HG03175 (cell line): ENCODE results near the gene HLCS.
"Not testable (repeated sequence)": the region's sequence is repeated elsewhere in the genome, so short reads cannot be mapped to it uniquely, and the experiment has no call there.

Experiments
- ATAC-seq: cut with Tn5 transposase; IDR thresholded peaks from one replicate; pipeline ENCODE4 v1.9.1; 2021; ENCODE audit warnings: mild to moderate bottlenecking, moderate library complexity; ENCODE audit not compliant: unreplicated experiment

HLCS gene

GRCh38 chr21:36816026-36816425, 150.4 kb downstream of the HLCS start:
- not testable (repeated sequence) for ATAC-seq

DNA sequence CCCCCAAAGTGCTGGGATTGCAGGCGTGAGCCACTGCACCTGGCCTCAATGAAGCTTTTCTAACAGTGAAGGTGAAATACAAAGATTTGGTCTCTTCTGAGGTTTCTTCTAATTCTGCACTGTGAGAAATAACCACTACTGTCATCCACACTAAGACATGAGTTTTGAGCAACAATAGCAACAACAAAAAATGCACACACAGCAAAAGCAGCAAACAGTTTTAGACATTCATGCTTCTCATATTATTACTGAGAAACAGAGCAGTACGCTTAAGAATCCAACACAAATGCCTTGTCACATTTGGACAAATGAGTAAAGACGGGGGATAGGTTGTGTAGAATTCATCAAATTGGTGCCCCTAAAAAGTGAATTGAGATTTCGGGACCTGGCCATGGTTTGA, 151.2 kb downstream of the HLCS start:
- ATAC-seq = no peak

- ATAC-seq = no peak
These were observed 153.4 kb downstream of the HLCS start for GRCh38 chr21:36813052-36813451.

- no peak for ATAC-seq
These were observed 154.7 kb downstream of the HLCS start for GRCh38 chr21:36811762-36812161.

DNA sequence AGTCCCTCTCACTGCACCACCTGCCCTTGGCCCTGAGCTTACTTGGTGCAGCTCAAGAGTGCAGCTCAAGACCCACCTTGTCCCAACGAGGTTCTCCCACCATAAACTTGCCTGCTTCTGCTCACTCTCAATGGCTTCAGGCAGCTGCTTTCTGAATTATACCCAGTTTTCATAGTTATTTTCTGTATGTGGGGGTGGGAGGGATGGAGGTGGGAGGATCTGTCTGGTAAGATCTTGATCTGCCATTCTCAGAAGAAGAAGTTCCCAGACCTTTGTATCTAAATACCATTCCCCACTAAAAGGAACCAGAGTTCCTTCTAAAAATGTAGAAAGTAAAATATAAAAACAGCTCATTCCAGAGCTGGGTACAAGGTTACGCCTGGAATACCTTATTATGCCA, 156.0 kb downstream of the HLCS start:
- ATAC-seq = no peak

DNA sequence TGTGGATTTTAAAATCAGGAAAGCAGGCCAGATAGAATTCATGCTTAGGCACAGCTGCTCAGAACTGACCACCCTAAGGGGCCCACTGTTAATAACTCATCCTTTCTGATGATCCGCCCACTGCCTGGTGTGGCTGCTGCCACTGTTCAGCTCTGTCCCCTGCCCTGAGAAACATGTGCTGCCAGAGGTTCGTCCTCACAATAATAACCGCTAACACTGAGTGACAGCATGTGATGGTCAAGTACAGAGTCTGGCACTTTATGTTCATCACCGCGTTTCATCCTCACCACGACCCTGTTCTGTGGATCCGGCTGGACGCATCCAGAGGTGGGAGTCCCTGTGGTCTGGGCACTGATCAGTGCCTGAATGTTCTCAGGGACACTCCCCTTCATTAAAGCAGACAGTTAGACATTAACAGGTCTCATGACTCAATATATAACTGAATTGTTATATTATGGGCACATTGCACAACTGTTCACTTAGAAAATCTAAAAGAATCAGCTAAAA, 159.0 kb downstream of the HLCS start:
- ATAC-seq = no peak

- no peak for ATAC-seq
These were observed 160.4 kb downstream of the HLCS start for GRCh38 chr21:36806103-36806502.

GRCh38 chr21:36804874-36805611, 161.4 kb downstream of the HLCS start:
- no peak for ATAC-seq

DNA sequence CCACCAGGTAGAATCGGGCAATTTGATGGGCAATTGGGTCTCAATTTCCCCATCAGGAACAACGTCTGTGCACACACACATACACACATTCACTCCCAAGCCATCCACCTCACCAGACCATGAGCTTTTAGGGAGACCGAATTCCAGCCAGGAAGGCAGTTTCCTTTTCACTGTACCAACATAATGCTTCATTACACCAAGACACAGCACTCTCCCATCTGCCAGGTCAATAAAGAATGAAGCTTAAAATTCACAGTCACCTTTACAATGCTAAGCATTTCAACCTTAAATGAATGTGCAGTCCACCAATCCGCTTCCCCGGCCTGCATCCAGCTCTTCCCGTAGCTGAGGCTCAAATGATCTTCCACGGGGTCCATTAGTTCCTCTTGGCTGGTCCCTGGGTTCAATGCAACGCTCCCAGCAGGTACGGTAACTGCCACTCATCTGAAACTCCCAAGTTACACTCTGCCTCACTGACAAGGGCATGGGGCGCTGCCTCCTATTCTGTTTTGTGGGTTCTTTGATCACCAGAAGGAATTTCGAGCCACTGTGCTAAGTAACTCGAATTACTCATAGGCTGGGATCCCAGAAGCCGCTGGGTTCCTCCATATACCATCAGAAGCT, 162.5 kb downstream of the HLCS start:
- no peak for ATAC-seq

GRCh38 chr21:36803051-36803645, 163.3 kb downstream of the HLCS start:
- no peak for ATAC-seq

DNA sequence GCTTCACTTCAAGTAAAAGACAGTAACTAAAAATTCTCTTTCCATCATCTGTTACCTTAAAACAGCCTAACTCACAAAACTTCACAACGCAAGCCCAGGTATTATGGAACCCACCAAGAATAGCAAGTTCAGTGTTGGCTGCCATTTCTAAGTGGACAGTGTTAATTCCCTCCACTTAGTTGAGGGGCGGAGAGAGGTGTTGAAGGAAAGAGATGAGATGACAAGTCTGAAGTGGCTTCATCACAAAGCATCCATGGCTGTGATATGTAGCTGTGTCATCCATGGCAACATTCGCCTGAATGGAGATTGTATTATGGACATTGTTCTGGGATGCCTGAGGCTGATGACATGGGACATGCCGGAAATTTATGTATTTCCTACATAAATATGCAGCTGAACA, 165.7 kb downstream of the HLCS start:
- no peak for ATAC-seq

GRCh38 chr21:36799869-36800268, 166.6 kb downstream of the HLCS start:
- no peak for ATAC-seq

DNA sequence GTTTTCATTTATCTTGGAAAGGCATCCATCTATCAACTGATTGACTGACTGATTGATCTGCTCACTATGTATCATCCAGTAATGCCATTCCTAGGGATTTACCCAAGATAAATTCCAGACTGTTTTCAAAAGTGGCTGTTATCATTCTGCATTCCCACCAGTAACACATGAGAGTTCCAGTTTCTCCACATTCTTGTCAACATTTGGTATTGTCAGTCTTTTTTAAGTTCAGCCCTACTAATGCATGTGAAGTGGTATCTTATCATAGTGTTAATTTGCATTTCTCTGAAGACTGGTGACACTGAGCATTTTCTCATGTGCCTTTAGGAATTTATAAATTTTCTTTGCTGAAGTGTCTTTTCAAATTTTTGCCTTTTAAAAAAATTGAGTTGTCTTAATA, 168.0 kb downstream of the HLCS start:
- ATAC-seq = no peak

DNA sequence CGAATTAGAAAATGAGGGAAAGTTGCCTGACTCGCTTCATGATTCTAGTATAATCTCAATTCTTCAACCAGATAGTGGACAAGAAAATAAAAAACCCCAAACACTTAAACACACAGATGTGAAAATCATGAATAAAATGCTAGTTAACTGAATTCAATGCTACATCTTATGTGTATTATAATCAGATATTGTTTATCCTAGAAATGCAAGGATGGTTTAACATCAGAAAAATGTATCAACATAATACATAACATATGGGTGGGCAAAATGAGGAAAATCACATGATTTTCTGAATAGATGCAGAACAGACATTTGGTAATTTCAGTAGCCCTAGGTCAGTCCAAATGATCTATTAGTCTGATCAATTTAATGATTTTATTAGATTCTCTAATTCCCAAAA, 170.4 kb downstream of the HLCS start:
- ATAC-seq = no peak

GRCh38 chr21:36792505-36792967, 173.9 kb downstream of the HLCS start:
- ATAC-seq = no peak

DNA sequence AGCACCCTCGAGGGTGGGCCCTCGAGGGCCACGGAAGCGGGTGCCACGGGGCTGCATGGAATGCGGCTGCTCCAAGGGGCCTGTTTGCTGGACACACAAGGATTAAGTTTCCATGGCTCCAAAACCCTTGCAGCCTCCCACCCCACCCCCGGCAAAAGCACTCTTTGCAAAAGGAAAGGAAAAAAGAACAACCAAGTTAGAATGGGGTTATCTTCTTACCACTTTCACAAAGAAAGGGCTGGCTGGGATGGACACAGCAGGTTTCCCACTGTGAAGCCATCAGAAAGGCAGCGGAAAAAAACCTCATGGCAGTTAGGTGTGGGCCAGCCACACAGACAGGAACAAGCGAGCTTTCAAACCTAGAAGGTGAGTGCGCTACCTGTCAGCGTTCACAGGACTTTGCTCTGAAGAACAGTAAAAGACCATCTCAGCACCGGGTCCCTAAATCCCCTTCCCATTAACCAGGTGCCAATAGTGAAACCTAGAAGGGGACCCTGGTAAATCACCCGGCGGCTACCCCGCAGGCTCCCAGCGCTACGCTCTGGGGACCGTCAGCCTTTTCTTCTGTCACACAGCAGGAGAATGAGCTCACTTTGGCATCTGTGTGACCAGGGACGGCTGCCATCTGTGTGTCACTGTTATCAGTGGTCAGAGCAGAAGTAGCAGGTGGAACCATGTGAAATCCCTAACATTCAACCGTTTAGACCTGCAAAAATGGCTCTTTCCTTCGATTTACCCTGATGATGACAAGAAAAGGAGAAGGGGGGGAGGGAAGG, 174.6 kb downstream of the HLCS start:
- ATAC-seq = no peak

DNA sequence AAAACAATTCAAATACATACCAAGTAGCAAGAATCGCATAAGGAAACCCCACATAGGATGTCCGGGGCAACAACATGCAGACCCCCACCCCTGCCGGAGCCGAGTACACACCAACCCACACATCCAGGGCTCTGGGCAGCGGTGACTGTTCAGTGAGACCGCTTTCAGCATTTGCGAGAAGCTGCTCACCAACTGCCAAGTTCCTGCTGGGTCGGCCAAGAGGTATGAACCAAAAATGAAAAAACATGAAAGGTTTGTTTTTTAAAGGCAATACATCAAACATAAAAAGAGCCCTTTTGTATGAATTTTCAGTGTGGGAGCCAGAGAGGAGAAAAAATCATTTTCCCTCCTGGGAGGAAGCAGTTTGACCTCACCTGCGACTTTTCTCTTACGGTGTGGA, 175.3 kb downstream of the HLCS start:
- ATAC-seq = no peak

- ATAC-seq = no peak
These were observed 175.9 kb downstream of the HLCS start for GRCh38 chr21:36790616-36791015.

DNA sequence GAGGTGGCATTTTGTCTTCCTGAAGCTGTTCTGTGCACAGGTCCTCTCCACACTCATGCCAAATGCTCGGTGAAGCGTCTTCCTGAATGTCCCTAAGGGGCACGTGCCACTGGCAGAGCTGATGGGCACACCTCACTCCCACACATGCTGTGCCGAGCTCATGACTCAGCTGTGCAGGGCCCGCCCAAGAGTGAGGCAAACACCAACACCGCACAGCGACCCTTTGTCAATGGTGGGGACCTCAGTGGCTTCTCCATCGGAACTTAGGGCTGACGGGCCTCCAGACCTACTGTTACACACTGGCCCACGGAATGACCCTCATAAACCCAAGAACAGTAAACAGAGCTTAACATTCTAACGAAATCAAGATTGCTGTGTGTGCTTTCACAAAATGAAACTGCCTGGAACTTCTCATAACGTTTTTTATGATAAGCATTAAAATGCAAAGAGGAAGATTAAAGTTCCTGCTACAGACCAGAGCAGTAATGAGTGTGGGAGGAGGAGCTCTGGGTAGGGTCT, 178.3 kb downstream of the HLCS start:
- ATAC-seq = no peak

GRCh38 chr21:36786186-36786585, 180.3 kb downstream of the HLCS start:
- no peak for ATAC-seq

- ATAC-seq = no peak
These were observed 180.9 kb downstream of the HLCS start for GRCh38 chr21:36785615-36786014.
